NCI-H2196 (cell line): ENCODE results near the gene SLC9A9.
"Not testable (repeated sequence)": the region's sequence is repeated elsewhere in the genome, so short reads cannot be mapped to it uniquely, and the experiment has no call there.

ENCODE experiments used
- DNase-seq: peaks from one replicate; lab custom pipeline; 2025; ENCODE audit not compliant: unreplicated experiment; lab: John Stamatoyannopoulos, UW

The SLC9A9 gene

GRCh38 chr3:143847787-143848631 lies at the start of gene SLC9A9:
SLC9A9 (minus strand) TSS chr3:143848468; CDS start chr3:143848322, 146 bp downstream.
- DNase-seq = peak; percentile 5

GRCh38 chr3:143897576-143898295 lies 49.5 kb upstream of the SLC9A9 start:
- no peak for DNase-seq

GRCh38 chr3:143896486-143896885 lies 48.2 kb upstream of the SLC9A9 start:
- DNase-seq = no peak

DNA sequence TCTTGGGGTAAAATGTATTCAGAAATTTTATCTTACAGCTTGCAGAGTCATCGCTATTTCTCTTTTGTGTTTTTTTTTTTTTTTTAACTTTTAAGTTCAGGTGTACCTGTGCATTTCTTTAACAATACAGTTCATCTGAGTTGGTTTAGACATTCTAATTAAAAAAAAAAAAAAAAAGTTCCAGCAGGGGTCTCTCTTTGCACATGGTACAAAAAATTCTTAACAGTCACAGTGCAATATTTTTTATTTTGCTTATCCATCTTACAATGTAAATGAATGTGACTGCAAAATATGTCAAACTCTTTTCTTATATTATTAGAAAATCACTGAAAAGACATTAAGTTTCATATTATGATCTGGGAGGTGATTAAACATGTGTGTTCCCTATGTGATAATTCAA lies 47.5 kb upstream of the SLC9A9 start:
- DNase-seq = no peak

GRCh38 chr3:143888846-143889245 lies 40.6 kb upstream of the SLC9A9 start:
- no peak for DNase-seq

DNA sequence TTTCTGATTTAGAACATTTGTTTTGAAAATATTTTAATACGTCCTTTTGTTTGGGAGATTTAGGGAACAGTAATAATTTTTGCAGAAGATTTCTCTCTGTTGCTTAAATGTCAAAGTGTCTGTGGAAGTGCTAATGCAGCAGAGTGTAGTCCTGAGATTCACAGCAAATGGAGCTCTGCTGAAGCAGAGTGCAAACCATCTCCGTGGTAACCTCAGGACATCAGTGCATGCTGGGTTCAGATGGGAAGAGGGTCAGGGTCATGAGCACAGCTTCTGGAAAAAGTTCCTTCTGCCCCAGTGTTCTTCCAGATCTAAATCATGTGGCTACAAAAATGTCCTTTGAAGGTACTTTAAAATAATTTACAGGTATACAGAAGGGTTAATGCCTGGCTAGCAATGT lies 39.9 kb upstream of the SLC9A9 start:
- no peak for DNase-seq

- DNase-seq = peak; percentile 36
These were observed 37.6 kb upstream of the SLC9A9 start for GRCh38 chr3:143885780-143886427.

DNA sequence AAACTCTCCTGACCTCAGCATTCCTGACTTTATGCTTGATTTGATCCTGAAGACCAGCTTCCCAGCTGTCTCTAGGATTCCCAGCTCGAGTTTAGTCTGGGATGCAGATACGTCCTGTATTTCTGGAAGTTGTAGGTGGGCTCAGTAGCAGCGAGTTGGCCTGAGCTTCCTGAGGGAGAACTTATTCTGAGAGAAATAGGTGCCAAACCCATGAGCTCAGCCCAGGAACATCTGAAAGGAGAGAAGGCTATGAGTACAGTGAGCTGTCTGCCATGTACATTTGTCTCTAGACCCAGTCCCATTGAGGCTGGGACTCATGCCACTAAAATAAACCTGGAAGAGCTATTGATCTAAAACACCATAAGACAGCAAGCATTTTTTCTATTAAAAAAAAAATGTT lies 36.6 kb upstream of the SLC9A9 start:
- no peak for DNase-seq

DNA sequence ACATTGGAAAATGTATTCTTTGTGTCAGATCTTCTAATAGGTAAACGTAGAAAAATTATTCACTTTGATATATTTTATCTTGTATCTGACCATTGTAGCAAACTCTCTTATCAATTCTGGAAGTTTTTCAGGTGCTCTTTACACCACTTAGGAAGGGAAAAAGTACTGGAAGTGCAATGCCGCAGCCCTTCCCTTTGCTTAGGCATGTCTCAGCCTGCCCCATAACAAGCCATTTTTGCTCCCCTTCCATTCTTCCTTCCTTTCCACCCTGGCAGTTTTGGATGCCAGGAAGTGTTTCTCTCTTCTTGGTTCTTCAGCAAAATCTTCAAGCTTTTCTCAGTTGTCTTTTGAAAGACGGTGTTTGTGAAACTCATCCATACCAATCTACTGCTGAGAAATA lies 34.9 kb upstream of the SLC9A9 start:
- DNase-seq = no peak

- no peak for DNase-seq
These were observed 32.8 kb upstream of the SLC9A9 start for GRCh38 chr3:143881095-143881494.

- DNase-seq = no peak
These were observed 27.3 kb upstream of the SLC9A9 start for GRCh38 chr3:143875546-143875945.

GRCh38 chr3:143873553-143873952 lies 25.3 kb upstream of the SLC9A9 start:
- not testable (repeated sequence) for DNase-seq

DNA sequence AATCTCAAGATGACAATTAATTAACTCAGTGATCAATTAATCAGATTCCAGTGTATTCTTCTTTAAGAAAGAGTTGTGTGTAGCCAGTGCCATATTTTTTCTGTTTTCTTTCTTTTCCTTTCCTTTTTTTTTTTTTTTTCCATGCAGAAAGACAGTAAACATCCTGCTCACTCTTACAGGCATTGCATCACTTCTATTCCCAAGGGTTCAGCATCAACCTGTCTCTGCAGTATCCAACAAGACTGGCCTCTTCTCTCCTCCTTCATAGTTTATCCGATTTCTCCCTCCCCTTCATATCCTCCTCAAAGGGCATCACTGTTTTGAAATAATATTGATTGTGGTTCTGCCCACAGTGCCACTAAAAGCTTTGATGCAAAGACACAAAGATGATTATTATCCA lies 17.0 kb upstream of the SLC9A9 start:
- DNase-seq = no peak

DNA sequence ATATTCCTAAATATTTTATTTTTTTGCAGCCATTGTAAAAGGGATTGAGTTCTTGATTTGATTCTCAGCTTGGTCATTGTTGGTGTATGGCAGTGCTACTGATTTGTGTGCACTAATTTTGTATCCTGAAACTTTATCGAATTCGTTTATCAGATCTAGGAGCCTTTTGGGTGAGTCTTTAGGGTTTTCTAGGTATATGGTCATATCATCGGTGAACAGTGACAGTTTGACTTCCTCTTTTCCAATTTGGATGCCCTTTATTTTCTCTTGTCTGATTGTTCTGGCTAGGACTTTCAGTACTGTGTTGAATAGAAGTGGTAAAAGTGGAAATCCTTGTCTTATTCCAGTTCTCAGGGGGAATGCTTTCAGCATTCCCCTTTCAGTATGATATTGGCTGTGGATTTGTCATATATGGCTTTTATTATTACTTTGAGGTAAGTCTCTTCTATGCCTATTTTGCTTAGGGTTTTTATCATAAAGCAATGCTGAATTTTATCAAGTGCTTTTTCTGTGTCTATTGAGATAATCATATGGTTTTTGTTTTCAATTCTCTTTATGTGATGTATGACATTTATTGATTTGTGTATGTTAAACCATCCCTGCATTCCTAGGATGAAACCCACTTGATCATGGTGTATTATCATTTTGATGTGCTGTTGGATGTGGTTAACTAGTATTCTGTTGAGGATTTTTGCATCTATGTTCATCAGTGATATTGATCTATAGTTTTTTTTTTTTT lies 11.4 kb upstream of the SLC9A9 start:
- DNase-seq = no peak

DNA sequence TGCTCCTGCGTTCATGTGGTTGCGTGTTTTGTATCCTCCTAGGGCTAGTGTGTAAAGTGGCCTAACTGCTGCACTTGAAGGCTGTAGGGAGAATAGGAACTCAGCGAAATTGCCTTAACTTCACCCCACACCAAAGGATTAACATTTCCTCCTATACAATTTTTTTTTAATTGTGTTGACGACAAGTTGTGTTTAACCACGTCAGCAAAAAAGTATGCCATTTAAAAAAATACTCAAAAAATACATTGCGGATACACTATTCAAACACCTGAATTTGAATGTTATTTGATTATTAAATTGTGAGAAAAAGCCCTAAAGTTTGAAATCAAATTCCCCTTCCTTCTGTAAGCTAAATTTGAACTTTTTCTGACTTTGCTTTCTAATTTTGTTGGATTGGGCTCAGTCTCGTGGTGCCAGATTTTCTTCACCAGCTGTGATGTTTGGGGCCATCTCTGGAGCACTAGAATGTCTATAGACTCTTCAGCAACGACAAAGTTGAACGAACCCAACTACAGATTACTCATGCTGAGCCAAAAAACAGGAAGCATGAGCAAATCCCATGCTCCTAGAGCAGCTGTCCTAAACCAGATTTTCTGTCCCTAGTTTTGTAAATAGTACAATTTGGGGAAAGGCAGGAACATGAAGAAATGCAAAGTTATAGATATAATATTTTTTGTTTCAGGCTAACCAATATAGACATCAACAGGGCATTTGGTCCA lies 8.1 kb upstream of the SLC9A9 start:
- no peak for DNase-seq

DNA sequence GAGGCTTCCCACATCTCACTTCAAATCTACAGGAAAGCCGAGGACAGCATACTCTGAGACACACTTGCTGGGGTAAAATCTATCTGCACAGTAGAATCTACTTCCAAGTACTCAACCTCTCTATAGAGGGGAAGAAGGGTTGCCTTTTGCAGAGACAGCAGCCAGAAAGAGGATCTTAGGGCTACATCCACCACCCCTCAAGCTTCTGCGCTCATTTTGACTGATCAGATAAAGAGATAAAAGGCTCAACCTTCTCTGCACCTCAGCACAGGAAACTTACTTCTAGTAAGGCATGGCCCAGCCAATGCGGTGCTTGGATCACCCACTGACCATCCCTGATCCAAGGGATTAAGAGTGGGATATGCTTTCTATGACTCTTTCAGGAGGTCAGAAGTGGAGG lies 6.9 kb upstream of the SLC9A9 start:
- DNase-seq = no peak

DNA sequence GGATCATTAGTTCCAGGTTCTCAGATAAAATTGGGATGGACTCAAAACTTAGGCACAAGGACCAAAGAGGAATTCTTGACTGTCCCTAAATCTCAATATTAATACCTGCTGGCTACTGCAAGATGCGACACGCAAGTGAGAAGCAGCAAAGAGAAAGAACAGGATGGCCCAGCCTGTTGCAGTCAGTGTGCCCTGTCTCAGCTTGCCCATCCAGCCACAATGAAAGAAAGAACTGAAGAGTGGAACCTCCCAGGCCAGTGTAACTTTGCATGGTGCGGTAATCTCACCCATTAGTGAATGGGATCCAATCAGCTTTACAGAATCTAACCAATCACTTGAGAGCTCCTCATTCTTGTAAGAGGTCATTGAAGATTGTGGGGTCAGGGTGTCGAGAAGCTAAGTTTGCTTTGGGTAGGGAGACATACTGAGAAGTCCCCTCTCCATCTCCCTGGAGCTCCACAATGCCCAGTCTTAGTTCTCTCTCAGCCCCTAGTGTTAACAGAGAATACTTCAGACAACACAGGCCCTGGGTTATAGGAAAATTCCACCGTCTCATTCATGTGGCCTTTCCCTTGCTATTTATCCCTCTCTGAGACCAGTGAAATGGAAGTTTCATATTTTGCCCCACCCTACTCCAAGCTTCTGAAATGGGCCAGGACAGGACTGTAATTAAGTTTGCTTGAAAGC lies 3.2 kb upstream of the SLC9A9 start:
- DNase-seq = no peak

DNA sequence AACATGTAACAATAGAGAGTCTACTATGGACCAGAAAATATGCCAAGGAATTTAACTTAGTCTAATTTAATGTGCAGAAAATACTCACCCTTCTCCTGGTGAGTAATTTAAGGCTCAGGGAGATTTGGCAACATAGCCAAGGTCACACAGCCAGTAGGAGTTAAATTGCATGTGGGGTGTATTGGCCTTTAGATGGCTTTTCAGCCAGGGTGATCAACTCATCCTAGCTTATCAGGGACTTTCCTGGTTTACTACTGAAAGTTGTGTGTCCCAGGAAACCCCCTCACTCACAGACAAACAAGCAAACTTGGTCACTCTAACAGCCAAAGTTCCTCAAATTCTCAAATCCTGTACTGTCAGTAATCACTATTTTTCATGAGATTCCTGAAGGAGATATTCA lies 2.6 kb upstream of the SLC9A9 start:
- no peak for DNase-seq

DNA sequence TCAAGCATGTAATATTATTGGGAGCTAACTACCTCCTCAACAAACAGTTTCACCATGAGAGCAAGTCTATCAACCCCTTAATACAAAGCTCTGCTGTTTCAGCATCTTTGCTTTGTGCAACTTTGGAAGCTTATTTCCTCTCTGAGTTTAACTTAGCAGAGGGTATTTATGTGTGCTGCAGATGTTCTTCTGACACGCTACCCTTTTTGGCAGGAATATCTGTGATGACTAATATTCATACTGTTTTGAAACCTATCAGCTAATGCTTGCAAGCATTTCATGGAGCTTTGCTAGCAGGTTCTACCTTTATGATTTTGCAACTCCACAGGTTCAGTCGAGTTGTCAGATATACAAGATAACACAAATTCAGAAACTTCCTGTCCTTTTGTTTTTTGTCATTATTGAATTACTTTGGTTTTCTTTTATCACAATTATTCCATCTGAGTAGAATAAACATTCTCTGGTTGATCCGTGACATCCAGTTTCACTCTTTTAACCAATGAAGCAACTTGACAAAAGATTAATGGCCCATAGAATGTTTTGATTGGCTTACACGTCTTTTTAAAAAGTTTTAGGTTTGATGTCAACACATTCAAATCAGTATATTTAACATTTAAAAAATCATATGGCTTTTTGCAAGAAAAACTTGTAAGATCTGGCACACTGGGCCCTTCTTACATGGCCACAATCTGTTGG lies 1.7 kb upstream of the SLC9A9 start:
- no peak for DNase-seq
